Measurements from ENCODE around the gene TMEM179. TPM values are rescaled to one million over a fixed set of nuclear protein-coding genes. Genes with fewer than 3 reads are reported as not detected.

TMEM179 gene
- total RNA-seq, 4 donors from 2014 or later: not detected

GRCh38 chr14:104600805-104601204 is 3.8 kb downstream of the TMEM179 start:
- Histone ChIP-seq H3K27me3 (peaks cover 0 to 100% (median 5%) of the 10 kb centered on the region in 4 donors), H3K36me3 (no peaks in the 10 kb centered on the region), H3K9me3 (no peaks in the 10 kb centered on the region), H3K27ac (no peak overlapping the region), H3K4me1 (peaks cover 0 to 6% (median 6%) of the 10 kb centered on the region in 3 donors), H3K4me3 (no peak overlapping the region)
- intact Hi-C loops (cut with DNase I): no loop called here
- DNase-seq: no peak
- 77 to 80% methylated on average over 1 to 5 of the region's 8 CpGs for WGBS, 2 donors
- TF ChIP-seq CTCF (IDR thresholded peaks at IDR 0.05): no peak
- TF ChIP-seq POLR2A (IDR thresholded peaks at IDR 0.05): no peak

DNA sequence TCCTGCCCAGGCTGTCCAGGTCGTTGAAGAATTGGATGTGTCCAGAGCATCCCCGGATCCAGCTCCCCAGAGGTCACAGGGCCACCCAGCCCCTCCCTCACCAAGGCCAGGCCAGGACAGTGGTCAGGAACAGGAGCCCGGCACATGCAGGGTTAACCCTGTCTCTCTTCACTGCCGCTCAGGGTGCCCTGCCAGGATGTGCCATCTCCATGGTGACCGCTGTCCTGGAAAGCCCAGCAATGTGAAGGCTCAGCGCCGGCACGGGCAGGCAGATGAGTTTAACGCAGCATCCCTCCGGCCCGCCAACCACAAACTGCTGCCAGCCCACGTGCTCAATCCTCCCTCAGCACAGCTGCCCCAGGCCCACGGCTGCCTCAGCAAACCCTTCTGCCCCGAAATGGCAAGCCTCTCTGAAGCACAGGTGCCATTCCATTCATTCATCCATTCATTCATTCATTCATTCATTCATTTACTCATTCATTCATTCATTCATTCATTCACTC is 4.4 kb downstream of the TMEM179 start:
- H3K36me3 ChIP-seq: no peaks in the 10 kb centered on the region
- 2 to 25% methylated on average over 10 to 11 of the region's 14 CpGs for whole genome bisulfite sequencing, 2 donors
- peaks cover 0 to 100% (median 5%) of the 10 kb centered on the region in 4 donors for H3K27me3 ChIP-seq

DNA sequence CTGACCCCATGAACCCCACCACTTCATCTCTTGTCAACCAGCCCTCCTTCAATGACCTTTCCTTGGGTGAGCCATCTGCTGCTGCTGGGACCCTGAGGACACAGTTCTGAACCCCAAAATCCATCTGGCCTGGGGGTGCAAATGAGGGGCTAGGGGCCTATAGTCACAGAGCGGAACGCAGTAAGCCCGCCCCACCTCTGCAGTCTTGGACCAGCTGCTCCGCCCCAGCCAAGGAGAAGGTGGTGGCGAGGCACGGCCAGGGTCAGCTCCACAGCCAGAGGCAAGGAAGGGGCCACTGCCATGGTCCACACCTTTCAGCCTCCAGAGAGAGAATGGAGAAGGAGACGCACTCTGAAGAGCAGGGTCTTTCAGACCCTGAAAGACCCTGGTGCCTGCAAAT is 5.1 kb downstream of the TMEM179 start:
- no peaks in the 10 kb centered on the region for H3K36me3 ChIP-seq
- H3K27ac ChIP-seq: no peak overlapping the region
- peaks cover 0 to 98% (median 5%) of the 10 kb centered on the region in 4 donors for H3K27me3 ChIP-seq
- TF ChIP-seq POLR2A (IDR thresholded peaks at IDR 0.05) (no peak), CTCF (IDR thresholded peaks at IDR 0.05) (no peak)
- no peak overlapping the region for H3K4me3 ChIP-seq
- no peaks in the 10 kb centered on the region for H3K9me3 ChIP-seq
- intact Hi-C loops (cut with DNase I): no loop called here
- WGBS, 2 donors: 95% methylated on average over 3 to 7 of the region's 7 CpGs
- peaks cover 0 to 4% (median 4%) of the 10 kb centered on the region in 3 donors for H3K4me1 ChIP-seq
- no peak for DNase-seq

More for the DNA sequence above, 4.4 kb downstream of the TMEM179 start:
- TF ChIP-seq CTCF (IDR thresholded peaks at IDR 0.05): no peak
- TF ChIP-seq POLR2A (IDR thresholded peaks at IDR 0.05): no peak
- H3K4me1 ChIP-seq: peaks cover 0 to 6% (median 6%) of the 10 kb centered on the region in 3 donors
- H3K27ac ChIP-seq: no peak overlapping the region
- H3K9me3 ChIP-seq: no peaks in the 10 kb centered on the region
- H3K4me3 ChIP-seq: no peak overlapping the region
- DNase-seq: no peak
- intact Hi-C loops (cut with DNase I): no loop called here

- H3K36me3 ChIP-seq: no peaks in the 10 kb centered on the region
- H3K4me3 ChIP-seq: no peak overlapping the region
- WGBS, 2 donors: 68 to 80% methylated on average over 8 to 11 of the region's 12 CpGs
- H3K9me3 ChIP-seq: no peaks in the 10 kb centered on the region
- intact Hi-C loops (cut with DNase I): no loop called here
- no peak for TF ChIP-seq POLR2A (IDR thresholded peaks at IDR 0.05)
- TF ChIP-seq CTCF (IDR thresholded peaks at IDR 0.05): no peak
- H3K27ac ChIP-seq: no peak overlapping the region
- no peaks in the 10 kb centered on the region for H3K4me1 ChIP-seq
- DNase-seq: no peak
- peaks cover 0 to 98% (median 2%) of the 10 kb centered on the region in 4 donors for H3K27me3 ChIP-seq
Measured at GRCh38 chr14:104598910-104599273, 5.7 kb downstream of the TMEM179 start.

- intact Hi-C loops (cut with DNase I): no loop called here
- WGBS, 2 donors: 24 to 55% methylated on average over 8 to 9 of the region's 28 CpGs
- no peaks in the 10 kb centered on the region for H3K4me1 ChIP-seq
- DNase-seq: no peak
- no peaks in the 10 kb centered on the region for H3K36me3 ChIP-seq
- peaks cover 0 to 95% (median 0%) of the 10 kb centered on the region in 4 donors for H3K27me3 ChIP-seq
- no peaks in the 10 kb centered on the region for H3K9me3 ChIP-seq
- TF ChIP-seq POLR2A (IDR thresholded peaks at IDR 0.05) (no peak), CTCF (IDR thresholded peaks at IDR 0.05) (no peak)
- H3K4me3 ChIP-seq: no peak overlapping the region
- no peak overlapping the region for H3K27ac ChIP-seq
Measured at GRCh38 chr14:104598039-104598909, 6.3 kb downstream of the TMEM179 start.

Measured in esophagus squamous epithelium (tissue), 5 donors.